ACC112 (cell line): ENCODE results near the gene ELOF1.
A peak's percentile ranks its signal among the peaks of the same experiment; 100 is the strongest.
"Not testable (repeated sequence)": the region's sequence is repeated elsewhere in the genome, so short reads cannot be mapped to it uniquely, and the experiment has no call there.

ENCODE experiments used
- H2AFZ ChIP-seq: fragments of 200-600 bp; sonication (generic); one replicate; pipeline ENCODE4 v1.6.0; 2017; ENCODE audit warnings: antibody characterized with exemption, low read length; ENCODE audit not compliant: unreplicated experiment
- H3K27ac ChIP-seq: fragments of 200-600 bp; sonication (generic); 2 replicates; pipeline ENCODE4 v1.5.1; 2014; ENCODE audit warnings: low read depth, mild to moderate bottlenecking, antibody characterized with exemption, low read length, moderate library complexity
- H3K27me3 ChIP-seq: fragments of 200-600 bp; sonication (generic); 2 replicates; pipeline ENCODE4 v1.6.1; 2014; ENCODE audit warnings: mild to moderate bottlenecking, antibody characterized with exemption, low read length, moderate library complexity, mixed read lengths; ENCODE audit not compliant: insufficient read depth
- H3K36me3 ChIP-seq: fragments of 200-600 bp; sonication (generic); 2 replicates; pipeline ENCODE4 v1.6.1; 2016; ENCODE audit warnings: mild to moderate bottlenecking, antibody characterized with exemption, low read length, moderate library complexity, mixed read lengths; ENCODE audit not compliant: insufficient read depth
- H3K4me1 ChIP-seq: fragments of 200-600 bp; sonication (generic); one replicate; pipeline ENCODE4 v1.6.1; 2016; ENCODE audit warnings: low read length, mixed read lengths; ENCODE audit not compliant: insufficient read depth, unreplicated experiment, control insufficient read depth
- H3K4me3 ChIP-seq: fragments of 200-600 bp; sonication (generic); 2 replicates; pipeline ENCODE4 v1.5.1; 2014; ENCODE audit warnings: mild to moderate bottlenecking, low read depth, low read length
- H3K79me2 ChIP-seq: fragments of 200-600 bp; sonication (generic); one replicate; pipeline ENCODE4 v1.6.0; 2016; ENCODE audit warnings: low read length; ENCODE audit not compliant: control insufficient read depth, unreplicated experiment, insufficient read depth

Gene ELOF1

DNA sequence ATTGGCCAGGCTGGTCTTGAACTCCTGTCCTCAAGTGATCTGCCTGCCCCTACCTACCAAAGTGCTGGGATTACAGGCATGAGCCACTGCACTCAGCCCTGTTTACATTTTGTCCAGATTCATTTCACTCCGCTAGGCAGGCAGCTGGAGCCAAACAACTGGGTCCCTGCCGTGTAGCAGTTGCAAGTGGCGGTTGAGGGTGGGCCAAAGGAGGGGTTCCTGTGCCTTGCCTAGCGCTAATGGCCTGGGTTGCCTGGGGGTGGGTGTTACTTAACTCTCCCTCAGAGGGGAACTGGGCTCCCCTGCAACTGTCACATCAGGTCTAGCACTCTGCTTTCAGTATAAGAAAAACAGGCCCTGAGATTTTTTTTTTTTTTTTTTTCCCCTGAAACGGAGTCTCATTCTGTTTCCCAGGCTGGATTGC is 11.0 kb upstream of the ELOF1 start:
- Histone ChIP-seq H3K27me3 (no peaks in the 10 kb centered on the region), H3K4me1 (no peaks in the 10 kb centered on the region), H2AFZ (no peak overlapping the region), H3K36me3 (no peaks in the 10 kb centered on the region), H3K4me3 (no peak overlapping the region), H3K27ac (no peak overlapping the region), H3K79me2 (no peaks in the 10 kb centered on the region)

DNA sequence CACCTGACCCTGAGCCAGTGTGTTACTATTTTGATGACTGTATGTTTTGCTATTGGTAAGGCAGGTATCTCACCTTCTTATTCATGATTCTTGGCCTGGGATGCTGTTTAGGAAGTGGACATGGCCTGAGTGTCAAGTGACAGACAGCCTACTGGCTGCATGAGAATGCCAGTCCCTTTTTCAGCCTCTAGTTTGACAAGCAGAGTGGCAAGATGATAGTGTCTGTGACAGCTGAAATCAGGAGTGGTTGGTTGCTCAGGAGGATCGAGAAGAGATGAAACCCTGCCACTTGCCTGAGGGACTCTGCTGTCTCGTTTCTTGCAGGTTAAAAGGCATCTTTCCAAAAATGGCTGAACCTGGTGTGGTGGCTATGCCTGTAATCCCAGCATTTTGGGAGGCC is 7.1 kb upstream of the ELOF1 start:
- no peak overlapping the region for H2AFZ ChIP-seq
- H3K27ac ChIP-seq: no peak overlapping the region
- no peaks in the 10 kb centered on the region for H3K4me1 ChIP-seq
- H3K36me3 ChIP-seq: no peaks in the 10 kb centered on the region
- no peaks in the 10 kb centered on the region for H3K79me2 ChIP-seq
- no peak overlapping the region for H3K4me3 ChIP-seq
- H3K27me3 ChIP-seq: no peaks in the 10 kb centered on the region

DNA sequence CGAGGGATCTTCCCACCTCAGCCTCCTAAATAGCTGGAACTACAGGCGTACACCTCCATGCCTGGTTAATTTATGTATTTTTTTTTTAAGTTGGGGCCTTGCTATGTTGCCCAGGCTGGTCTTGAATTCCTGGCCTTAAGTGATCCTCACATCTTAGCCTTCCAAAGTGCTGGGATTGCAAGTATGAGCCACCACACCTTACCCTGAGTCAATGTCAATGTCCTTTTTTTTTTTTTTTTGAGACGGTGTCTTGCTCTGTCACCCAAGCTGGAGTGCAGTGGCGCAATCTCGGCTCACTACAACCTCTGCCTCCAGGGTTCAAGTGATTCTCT is 6.6 kb upstream of the ELOF1 start:
- not testable (repeated sequence) for H3K79me2 ChIP-seq, H2AFZ ChIP-seq, H3K36me3 ChIP-seq, H3K4me1 ChIP-seq, H3K27me3 ChIP-seq, H3K27ac ChIP-seq, H3K4me3 ChIP-seq

DNA sequence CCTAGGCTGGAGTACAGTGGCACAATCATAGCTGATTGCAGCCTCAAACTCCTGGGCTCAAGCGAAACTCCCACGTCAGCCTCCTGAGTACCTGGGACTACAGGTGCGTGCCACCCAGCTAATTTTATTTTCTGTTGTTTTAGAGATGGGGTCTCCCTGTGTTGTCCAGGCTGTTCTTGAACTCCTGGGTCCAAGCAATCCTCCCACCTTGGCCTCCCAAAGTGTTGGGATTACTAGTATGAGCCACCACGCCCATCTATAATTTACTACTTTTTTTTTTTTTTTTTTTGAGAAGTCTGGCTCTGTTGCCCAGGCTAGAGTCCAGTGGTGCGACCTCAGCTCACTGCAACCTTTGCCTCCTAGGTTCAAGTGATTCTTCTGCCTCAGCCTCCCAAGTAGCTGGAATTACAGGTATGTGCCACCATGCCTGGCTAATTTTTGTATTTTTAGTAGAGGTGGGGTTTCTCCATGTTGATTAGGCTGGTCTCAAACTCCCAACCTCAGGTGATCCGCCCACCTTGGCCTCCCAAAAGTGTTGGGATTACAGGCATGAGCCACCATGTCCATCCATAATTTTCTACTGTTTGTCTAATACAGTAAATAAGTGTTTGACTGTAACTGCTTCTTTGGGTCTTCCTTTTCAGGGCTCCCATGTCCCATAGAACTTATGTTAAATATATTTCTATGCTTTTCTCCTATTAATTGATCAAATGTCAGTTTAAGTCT is 5.2 kb upstream of the ELOF1 start:
- not testable (repeated sequence) for H3K4me1 ChIP-seq, H3K4me3 ChIP-seq, H2AFZ ChIP-seq, H3K27ac ChIP-seq, H3K79me2 ChIP-seq, H3K27me3 ChIP-seq, H3K36me3 ChIP-seq

DNA sequence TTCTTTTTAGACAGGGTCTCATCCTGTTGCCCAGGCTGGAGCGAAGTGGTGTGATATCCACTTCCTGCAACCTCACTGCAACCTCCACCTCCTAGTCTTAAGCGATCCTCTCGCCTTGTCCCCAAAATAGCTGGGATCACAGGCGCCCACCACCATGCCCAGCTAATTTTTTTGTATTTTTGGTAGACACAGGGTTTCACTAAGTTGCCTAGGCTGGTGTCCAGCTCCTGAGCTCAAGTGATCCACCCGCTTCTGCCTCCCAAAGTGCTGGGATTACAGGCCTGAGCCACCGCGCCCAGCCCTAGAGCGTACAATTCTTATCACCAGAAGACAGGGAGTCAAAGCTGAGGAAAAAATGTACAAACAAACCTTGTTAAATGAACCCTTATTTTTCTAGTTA is 4.5 kb upstream of the ELOF1 start:
- Histone ChIP-seq H2AFZ (no peak overlapping the region), H3K36me3 (no peaks in the 10 kb centered on the region), H3K27me3 (no peaks in the 10 kb centered on the region), H3K4me1 (no peaks in the 10 kb centered on the region), H3K4me3 (no peak overlapping the region), H3K79me2 (peaks cover 5% of the 10 kb centered on the region), H3K27ac (no peak overlapping the region)

DNA sequence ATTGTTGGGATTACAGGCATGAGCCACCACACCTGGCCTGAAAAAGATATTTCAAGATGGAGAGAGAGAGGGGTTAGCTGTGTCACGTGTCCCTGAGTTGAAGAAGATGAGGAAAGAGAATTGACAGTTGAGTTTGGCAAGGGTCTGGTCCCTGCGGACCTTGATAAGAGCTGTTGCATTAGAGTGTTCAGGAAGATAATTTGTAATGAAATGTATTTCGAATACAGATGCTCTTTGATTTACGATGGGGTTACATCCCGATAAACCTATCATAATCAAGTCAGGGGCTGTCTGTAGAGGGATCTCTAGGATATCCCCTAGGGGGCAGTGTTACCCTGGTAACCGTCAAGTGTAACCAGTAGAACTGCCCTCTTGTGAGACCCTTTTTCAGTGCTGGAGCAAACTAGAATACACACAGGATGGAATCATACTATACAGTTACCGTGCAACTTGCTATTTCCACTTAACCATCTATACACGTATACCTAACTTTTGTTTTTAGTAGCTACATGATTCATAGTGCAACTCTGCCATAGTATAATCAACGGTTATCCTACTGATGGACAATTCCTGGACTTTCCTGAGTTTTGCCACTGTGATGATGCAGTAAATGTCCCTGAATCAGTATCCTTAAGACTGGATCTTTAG is 1.5 kb upstream of the ELOF1 start:
- Histone ChIP-seq H2AFZ (no peak overlapping the region), H3K79me2 (peaks cover 30% of the 10 kb centered on the region), H3K27me3 (no peaks in the 10 kb centered on the region), H3K27ac (no peak overlapping the region), H3K4me1 (no peaks in the 10 kb centered on the region), H3K36me3 (no peaks in the 10 kb centered on the region), H3K4me3 (peak overlapping the region; percentile 19)

DNA sequence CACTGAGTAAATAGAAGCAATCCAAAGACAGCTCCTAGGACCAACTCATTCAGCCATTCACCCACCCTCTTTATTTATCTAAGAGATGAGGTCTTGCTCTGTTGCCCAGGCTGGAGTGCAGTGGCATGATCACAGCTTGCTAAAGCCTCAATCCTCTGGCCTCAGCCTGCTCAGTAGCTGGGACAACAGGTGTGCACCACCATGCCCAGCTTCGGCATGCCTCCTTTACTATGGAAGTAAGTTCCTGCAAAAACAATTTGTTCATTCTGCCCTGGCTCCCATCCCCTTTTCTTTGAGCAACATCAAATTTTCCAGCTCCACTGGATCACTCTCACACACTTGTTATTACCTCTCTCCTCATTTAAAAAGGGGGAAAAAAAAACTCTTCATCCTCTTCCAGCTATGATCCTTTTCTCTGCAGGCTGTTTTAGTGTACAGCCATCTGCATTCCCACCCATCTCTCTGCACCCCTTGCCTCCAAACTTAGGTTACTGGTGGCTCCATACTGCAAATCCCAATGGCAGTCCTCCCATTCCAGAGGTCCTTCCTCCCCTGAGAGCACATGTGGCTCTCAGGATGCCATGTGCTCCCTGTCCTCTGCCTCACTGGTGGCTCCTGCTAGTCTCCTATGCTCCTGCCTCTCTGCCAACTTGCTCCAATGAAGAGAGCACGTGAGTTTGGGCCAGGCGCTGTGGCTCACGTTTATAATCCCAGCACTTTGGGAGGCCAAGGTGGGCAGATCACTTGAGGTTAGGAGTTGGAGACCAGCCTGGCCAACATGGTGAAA is 2.2 kb downstream of the ELOF1 start:
- H3K4me1 ChIP-seq: no peaks in the 10 kb centered on the region
- peaks cover 34% of the 10 kb centered on the region for H3K79me2 ChIP-seq

DNA sequence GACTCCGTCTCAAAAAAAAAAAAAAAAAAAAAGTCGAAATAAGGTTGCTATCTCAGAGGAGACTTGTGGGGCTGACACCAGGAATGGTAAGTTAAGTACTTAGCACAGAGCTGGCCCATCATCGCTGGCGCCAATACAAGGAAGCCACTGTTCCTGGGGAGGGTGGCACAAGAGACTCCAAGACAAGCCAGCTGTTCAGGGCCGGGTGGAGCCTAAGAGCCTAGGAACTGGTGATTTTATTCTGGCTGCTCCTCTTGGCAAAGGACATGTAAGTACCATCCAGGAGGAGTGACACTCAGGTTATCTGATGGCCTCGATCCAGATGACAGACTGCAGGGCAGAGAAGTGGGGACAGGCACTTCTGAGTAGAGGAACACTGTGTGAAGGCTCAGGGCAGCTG is 3.8 kb downstream of the ELOF1 start:
- Histone ChIP-seq H3K27ac (no peak overlapping the region), H3K4me1 (no peaks in the 10 kb centered on the region), H3K27me3 (no peaks in the 10 kb centered on the region), H3K36me3 (no peaks in the 10 kb centered on the region), H3K79me2 (peaks cover 34% of the 10 kb centered on the region), H3K4me3 (no peak overlapping the region), H2AFZ (no peak overlapping the region)

More for the DNA sequence above, 2.2 kb downstream of the ELOF1 start:
- H3K36me3 ChIP-seq: no peaks in the 10 kb centered on the region
- H3K4me3 ChIP-seq: no peak overlapping the region
- H3K27me3 ChIP-seq: no peaks in the 10 kb centered on the region
- H2AFZ ChIP-seq: no peak overlapping the region
- no peak overlapping the region for H3K27ac ChIP-seq

DNA sequence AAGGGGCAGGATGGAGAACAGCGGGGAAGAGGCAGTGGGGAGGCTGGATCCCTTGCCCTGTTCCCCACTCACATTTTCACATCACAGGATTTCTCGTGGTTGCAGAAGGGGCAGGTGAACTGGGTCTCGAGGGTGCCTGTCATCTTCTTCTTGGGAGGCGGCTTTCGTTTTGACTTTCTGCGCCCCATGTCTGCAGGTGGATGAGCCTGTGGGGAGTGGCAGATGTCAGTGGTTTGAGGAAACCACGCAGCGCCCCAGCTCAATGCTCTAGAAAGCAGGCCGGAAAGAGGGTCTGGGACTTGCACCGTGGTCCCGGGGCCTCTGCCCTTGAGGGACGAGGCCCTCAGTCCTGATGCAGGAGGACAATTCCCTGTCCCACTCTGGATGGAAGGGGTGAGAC is 4.9 kb downstream of the ELOF1 start:
- H3K27ac ChIP-seq: no peak overlapping the region
- H3K4me3 ChIP-seq: no peak overlapping the region
- no peak overlapping the region for H2AFZ ChIP-seq
- H3K36me3 ChIP-seq: no peaks in the 10 kb centered on the region
- peaks cover 34% of the 10 kb centered on the region for H3K79me2 ChIP-seq
- H3K27me3 ChIP-seq: no peaks in the 10 kb centered on the region
- H3K4me1 ChIP-seq: no peaks in the 10 kb centered on the region

DNA sequence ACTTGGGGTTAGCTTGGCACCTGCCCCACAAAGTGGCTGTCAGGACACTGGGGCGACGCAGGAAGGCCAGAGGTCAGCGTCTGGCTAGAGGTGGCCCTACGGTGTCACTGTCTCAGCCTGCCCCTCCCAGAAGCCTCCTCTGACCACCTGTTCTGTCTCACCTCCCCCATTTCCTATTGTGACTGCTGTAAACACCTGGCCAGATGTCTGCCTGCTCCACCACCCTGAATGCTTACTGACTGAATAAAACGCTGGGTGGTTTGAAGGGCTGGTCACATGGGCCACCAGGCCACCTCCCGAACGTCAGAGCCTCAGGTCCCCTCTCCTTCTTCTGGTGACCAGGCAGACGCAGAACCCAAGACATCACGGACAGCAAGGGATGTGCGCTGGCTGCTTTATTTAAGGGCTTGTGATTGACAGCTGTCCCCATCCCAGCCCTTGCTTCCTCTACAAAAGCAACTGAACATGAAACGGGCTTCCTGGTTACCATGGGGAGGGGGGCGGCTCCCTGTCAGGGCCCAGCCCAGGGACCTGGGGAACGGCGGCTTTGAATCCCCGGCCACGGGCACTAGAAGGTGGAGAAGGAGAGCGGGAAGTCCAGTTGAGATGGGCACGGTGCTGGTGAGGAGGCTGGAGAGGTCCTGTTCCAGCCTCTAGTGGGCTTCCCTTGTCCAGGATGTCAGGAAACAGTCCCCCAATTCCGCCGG is 6.2 kb downstream of the ELOF1 start:
- no peaks in the 10 kb centered on the region for H3K4me1 ChIP-seq
- peaks cover 22% of the 10 kb centered on the region for H3K79me2 ChIP-seq
- no peak overlapping the region for H3K4me3 ChIP-seq
- no peak overlapping the region for H3K27ac ChIP-seq
- no peak overlapping the region for H2AFZ ChIP-seq
- H3K27me3 ChIP-seq: no peaks in the 10 kb centered on the region
- H3K36me3 ChIP-seq: no peaks in the 10 kb centered on the region
